CD1c-positive myeloid dendritic cell (primary cell): ENCODE data around the gene ERC2.

Experiments used
- DNase-seq: peaks from one replicate; pipeline ENCODE4 v3.0.0-alpha.2; 2016; ENCODE audit errors: extremely low spot score

The ERC2 gene

GRCh38 chr3:55795746-55796145 is 672.5 kb downstream of the ERC2 start:
- no peak for DNase-seq

- DNase-seq, result no peak
Observed at GRCh38 chr3:55795296-55795695, 673.0 kb downstream of the ERC2 start.

GRCh38 chr3:55792742-55793141 is 675.5 kb downstream of the ERC2 start:
- DNase-seq, result no peak

GRCh38 chr3:55792009-55792408 is 676.3 kb downstream of the ERC2 start:
- no peak for DNase-seq

- no peak for DNase-seq
Observed at GRCh38 chr3:55790596-55791350, 677.5 kb downstream of the ERC2 start.

- DNase-seq, result no peak
Observed at GRCh38 chr3:55789516-55789915, 678.8 kb downstream of the ERC2 start.

GRCh38 chr3:55782807-55783206 is 685.5 kb downstream of the ERC2 start:
- DNase-seq, result no peak

GRCh38 chr3:55782351-55782750 is 685.9 kb downstream of the ERC2 start:
- DNase-seq, result no peak

GRCh38 chr3:55780913-55781312 is 687.4 kb downstream of the ERC2 start:
- no peak for DNase-seq

GRCh38 chr3:55779543-55779942 is 688.7 kb downstream of the ERC2 start:
- no peak for DNase-seq

- DNase-seq, result no peak
Observed at GRCh38 chr3:55775366-55776154, 692.7 kb downstream of the ERC2 start.

GRCh38 chr3:55774856-55775255 is 693.4 kb downstream of the ERC2 start:
- no peak for DNase-seq

GRCh38 chr3:55771503-55771902 is 696.8 kb downstream of the ERC2 start:
- DNase-seq, result no peak

- no peak for DNase-seq
Observed at GRCh38 chr3:55770077-55770476, 698.2 kb downstream of the ERC2 start.

GRCh38 chr3:55766753-55767152 is 701.5 kb downstream of the ERC2 start:
- DNase-seq, result no peak

- no peak for DNase-seq
Observed at GRCh38 chr3:55765906-55766701, 702.2 kb downstream of the ERC2 start.

GRCh38 chr3:55765398-55765797 is 702.9 kb downstream of the ERC2 start:
- DNase-seq, result no peak

GRCh38 chr3:55756976-55757375 is 711.3 kb downstream of the ERC2 start:
- DNase-seq, result no peak

GRCh38 chr3:55755516-55756205 is 712.6 kb downstream of the ERC2 start:
- no peak for DNase-seq

GRCh38 chr3:55752911-55753310 is 715.4 kb downstream of the ERC2 start:
- no peak for DNase-seq

GRCh38 chr3:55751730-55752129 is 716.5 kb downstream of the ERC2 start:
- DNase-seq, result no peak

GRCh38 chr3:55750525-55750924 is 717.7 kb downstream of the ERC2 start:
- no peak for DNase-seq
